HPDE6-E6E7 (cell line): ENCODE data around the gene LRMDA.
"Not testable (repeated sequence)": the region's sequence is repeated elsewhere in the genome, so short reads cannot be mapped to it uniquely, and the experiment has no call there.

Experiments used
- DNase-seq: peaks from one replicate; pipeline ENCODE4 v3.0.0; 2011; ENCODE audit warnings: missing footprints; ENCODE audit errors: extremely low spot score

The LRMDA gene

GRCh38 chr10:76488602-76489001 is 1057.2 kb downstream of the LRMDA start:
- no peak for DNase-seq

GRCh38 chr10:76491216-76491615 is 1059.8 kb downstream of the LRMDA start:
- DNase-seq = no peak

GRCh38 chr10:76492026-76492425 is 1060.6 kb downstream of the LRMDA start:
- peak; percentile 13 for DNase-seq

- no peak for DNase-seq
Observed at GRCh38 chr10:76492678-76493472, 1061.5 kb downstream of the LRMDA start.

- DNase-seq = no peak
Observed at GRCh38 chr10:76497666-76498065, 1066.2 kb downstream of the LRMDA start.

- no peak for DNase-seq
Observed at GRCh38 chr10:76504823-76505222, 1073.4 kb downstream of the LRMDA start.

- DNase-seq = no peak
Observed at GRCh38 chr10:76509446-76509845, 1078.0 kb downstream of the LRMDA start.

- no peak for DNase-seq
Observed at GRCh38 chr10:76514321-76514720, 1082.9 kb downstream of the LRMDA start.

GRCh38 chr10:76514869-76515268 is 1083.4 kb downstream of the LRMDA start:
- DNase-seq = no peak

- no peak for DNase-seq
Observed at GRCh38 chr10:76522547-76522946, 1091.1 kb downstream of the LRMDA start.

GRCh38 chr10:76523246-76523645 is 1091.8 kb downstream of the LRMDA start:
- no peak for DNase-seq

- DNase-seq = no peak
Observed at GRCh38 chr10:76523791-76524351, 1092.4 kb downstream of the LRMDA start.

GRCh38 chr10:76526833-76527232 is 1095.4 kb downstream of the LRMDA start:
- not testable (repeated sequence) for DNase-seq

GRCh38 chr10:76540331-76540730 is 1108.9 kb downstream of the LRMDA start:
- DNase-seq = no peak

GRCh38 chr10:76540786-76541185 is 1109.4 kb downstream of the LRMDA start:
- DNase-seq = no peak

- DNase-seq = no peak
Observed at GRCh38 chr10:76541852-76542251, 1110.4 kb downstream of the LRMDA start.

- no peak for DNase-seq
Observed at GRCh38 chr10:76542307-76542930, 1111.0 kb downstream of the LRMDA start.

- no peak for DNase-seq
Observed at GRCh38 chr10:76543655-76544054, 1112.2 kb downstream of the LRMDA start.

GRCh38 chr10:76544789-76545188 is 1113.4 kb downstream of the LRMDA start:
- no peak for DNase-seq

- DNase-seq = no peak
Observed at GRCh38 chr10:76546411-76546810, 1115.0 kb downstream of the LRMDA start.

- peak; percentile 33 for DNase-seq
Observed at GRCh38 chr10:76547352-76547972, 1116.0 kb downstream of the LRMDA start.

- no peak for DNase-seq
Observed at GRCh38 chr10:76548716-76549115, 1117.3 kb downstream of the LRMDA start.

GRCh38 chr10:76549171-76549570 is 1117.7 kb downstream of the LRMDA start:
- no peak for DNase-seq
